Stromal cell of bone marrow (primary cell): ENCODE measurements around the gene MAD1L1.
"Not testable (repeated sequence)": the region's sequence is repeated elsewhere in the genome, so short reads cannot be mapped to it uniquely, and the experiment has no call there.

ENCODE experiments used
- DNase-seq: peaks from one replicate; pipeline ENCODE4 v3.0.0-alpha.2; 2012; ENCODE audit warnings: low read depth

Gene MAD1L1

GRCh38 chr7:1985936-1986335 is 246.8 kb downstream of the MAD1L1 start:
- no peak for DNase-seq

- no peak for DNase-seq
Measured at GRCh38 chr7:1985042-1985441, 247.7 kb downstream of the MAD1L1 start.

DNA sequence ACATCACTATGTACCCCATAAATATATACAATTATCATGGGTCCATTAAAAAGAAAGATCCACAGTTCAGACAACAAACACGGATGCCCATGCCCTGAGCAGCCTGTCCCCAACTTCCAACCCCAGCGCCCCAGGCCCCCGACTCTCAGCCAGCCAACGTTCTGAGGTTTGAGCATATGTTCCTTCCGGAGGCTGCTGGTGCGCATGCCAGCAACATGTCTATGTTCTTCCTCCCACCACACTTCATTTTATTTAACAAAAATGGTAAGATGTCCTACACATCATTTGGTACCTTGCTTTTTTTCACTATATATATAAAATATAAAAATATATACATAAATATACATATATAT is 250.9 kb downstream of the MAD1L1 start:
- no peak for DNase-seq

DNA sequence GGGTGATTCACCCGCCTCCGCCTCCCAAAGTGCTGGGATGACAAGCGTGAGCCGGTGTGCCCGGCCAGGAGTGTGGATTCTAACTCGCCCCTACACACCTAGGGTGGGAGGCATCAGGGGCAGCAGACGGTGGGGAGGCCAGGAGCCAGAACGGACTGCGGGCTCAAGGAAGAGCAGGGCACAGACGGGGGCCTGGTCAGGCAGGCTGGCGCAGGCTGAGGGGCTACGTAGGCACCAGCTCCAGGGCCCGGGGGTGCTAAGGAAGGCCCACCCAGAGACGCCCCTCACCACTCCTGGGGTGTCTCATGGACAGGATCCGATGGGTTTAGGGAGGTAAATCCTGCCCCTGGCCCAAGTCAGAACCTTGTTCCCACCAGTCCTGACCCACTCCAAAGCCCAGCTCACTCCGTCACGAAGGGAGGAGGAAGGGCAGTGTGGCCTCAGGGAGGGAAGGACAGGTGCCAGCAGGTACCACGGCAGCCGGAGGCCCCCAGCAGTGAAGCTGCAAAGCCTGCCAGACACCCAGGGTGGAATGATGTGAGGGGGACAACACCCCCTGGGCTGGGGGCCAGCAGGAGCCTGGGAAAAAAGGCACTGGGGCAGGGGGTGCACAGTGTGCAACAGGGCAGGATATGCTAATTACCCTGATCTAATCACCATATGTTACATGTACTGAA is 251.4 kb downstream of the MAD1L1 start:
- DNase-seq = no peak

DNA sequence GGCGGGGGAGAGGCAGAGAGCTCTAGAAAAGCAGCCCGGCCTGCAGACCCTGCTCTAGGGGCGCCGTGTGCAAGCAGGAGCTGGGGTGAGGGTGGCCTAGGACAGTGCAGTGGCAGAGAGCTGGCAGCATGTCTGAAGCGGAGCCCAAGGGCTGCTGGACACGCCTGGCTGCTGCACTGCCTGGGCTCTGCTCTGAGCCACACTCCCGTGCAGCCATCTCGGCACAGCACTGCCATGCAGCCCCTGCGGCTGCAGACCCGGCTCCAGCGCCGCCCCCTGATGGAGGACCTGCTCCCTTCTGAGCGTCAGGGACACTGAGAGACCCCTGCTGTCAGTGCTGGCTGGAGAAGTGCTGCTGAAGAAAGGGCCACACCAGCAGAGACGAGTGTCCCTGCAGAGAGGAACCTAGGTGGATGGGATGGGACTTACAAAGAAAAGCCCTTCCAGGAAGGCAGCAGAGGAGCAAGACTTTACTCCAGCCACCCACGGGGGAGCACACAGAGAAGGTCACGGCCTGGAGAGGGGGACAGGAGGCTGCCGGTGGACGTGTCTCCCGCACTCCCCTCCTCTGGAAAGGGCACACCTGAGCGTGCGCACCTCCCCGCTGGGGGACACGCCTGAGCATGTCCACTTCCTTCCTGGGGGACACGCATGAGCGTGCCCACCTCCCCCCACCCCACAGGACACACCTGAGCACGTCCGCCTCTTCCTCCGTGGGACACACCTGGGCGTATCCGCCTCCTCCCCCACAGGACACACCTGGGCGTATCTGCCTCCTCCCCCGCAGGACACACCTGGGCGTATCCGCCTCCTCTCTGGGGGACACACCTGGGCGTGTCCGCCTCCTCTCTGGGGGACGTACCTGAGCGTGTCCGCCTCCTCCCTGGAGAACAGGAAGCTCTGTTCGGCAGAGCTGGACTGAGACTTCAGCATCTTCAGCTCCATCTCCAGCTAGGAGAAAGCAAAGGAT is 252.9 kb downstream of the MAD1L1 start:
- no peak for DNase-seq

GRCh38 chr7:1978656-1979590 is 253.8 kb downstream of the MAD1L1 start:
- DNase-seq = no peak

- DNase-seq = no peak
Measured at GRCh38 chr7:1977876-1978441, 254.8 kb downstream of the MAD1L1 start.

GRCh38 chr7:1977059-1977875 is 255.5 kb downstream of the MAD1L1 start:
- no peak for DNase-seq

DNA sequence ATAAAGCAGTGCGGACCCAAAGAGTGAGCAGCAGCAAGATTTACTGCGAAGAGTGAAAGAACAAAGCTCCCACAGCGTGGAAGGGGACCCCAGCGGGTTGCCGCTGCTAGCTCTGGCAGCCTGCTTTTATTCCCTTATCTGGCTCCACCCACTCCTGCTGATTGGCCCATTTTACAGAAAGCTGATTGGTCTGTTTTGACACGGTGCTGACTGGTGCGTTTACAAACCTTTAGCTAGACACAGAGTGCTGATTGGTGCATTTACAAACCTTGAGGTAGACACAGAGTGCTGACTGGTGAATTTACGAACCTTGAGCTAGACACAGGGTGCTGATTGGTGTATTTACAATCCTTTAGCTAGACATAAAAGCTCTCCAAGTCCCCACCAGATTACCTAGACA is 256.2 kb downstream of the MAD1L1 start:
- DNase-seq = not testable (repeated sequence)

DNA sequence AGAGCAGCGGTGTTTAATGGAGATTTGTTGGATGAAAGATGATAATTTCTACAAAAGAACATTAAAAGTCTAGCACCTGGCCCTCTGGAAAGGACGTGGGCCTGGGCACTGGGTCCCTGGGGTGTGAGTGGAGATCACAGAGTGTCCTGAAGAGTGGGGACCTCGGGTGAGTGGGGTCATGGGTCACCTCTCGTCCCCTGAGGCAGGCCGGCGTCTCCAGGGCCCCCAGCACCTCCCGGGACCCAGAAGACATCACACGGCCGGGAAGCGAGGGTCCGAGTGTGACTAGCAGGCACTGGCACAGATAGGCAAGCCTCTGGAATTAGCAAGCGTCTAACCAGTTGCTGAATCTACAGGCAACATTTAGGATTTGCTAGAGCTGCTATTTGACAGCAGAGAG is 257.2 kb downstream of the MAD1L1 start:
- no peak for DNase-seq

DNA sequence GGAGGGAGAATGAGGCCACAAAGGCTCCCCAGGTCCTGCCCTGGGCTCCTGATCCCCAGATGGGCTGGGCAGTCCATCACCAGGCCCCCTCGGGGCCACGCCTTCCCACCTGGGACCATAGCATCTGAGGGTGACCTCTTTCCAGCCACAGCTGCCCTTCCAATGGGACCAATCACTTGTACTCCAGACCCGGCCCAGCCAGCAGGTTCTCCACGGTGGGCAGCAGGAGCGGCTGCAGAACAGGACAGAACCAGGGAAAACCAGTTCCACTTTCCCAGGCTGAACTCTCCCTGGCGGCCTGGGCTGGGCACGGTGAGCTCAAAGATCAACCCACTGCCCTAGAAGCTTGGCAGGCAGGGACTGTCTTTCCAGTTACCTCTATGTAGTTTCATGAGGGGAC is 257.6 kb downstream of the MAD1L1 start:
- no peak for DNase-seq

DNA sequence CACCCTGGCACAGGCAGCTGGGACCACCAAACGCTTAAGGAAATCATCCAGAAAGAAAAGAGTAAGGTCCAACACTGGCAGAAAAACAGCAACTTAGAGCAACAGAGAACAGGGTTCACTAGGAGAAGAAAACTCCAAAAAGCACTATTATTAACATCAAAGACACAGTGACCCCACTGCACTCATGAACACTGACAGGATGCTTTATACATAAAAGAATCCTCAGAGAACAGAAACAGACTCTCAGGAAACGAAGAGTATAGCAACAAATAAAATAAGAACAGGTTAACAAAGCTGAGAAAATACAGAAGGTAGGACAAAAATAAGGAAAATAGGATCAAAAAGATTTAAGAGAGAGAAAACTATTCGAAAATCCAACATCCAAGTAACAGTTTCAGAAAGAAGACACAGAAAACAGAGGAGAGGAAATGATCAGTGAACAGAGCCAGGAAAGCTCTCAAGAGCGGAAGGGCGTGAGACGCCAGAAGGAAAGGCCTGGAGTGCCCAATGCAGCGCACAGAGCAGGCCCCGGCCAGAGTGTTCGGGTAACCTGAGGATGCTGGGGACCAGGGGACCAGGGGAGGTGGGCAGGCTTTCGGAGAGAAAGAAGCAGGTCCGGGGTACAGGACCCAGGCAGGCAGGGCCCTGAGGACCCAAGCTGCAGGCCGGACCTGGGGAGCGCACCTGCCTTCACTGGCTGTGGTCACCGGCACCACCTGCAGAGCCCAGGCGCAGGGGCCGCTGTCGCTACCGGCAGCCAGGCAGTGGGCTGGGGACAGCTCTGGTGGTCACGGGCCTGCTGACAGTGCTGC is 258.2 kb downstream of the MAD1L1 start:
- DNase-seq = no peak

GRCh38 chr7:1973321-1974251 is 259.2 kb downstream of the MAD1L1 start:
- DNase-seq = no peak

GRCh38 chr7:1972744-1973143 is 260.0 kb downstream of the MAD1L1 start:
- no peak for DNase-seq

DNA sequence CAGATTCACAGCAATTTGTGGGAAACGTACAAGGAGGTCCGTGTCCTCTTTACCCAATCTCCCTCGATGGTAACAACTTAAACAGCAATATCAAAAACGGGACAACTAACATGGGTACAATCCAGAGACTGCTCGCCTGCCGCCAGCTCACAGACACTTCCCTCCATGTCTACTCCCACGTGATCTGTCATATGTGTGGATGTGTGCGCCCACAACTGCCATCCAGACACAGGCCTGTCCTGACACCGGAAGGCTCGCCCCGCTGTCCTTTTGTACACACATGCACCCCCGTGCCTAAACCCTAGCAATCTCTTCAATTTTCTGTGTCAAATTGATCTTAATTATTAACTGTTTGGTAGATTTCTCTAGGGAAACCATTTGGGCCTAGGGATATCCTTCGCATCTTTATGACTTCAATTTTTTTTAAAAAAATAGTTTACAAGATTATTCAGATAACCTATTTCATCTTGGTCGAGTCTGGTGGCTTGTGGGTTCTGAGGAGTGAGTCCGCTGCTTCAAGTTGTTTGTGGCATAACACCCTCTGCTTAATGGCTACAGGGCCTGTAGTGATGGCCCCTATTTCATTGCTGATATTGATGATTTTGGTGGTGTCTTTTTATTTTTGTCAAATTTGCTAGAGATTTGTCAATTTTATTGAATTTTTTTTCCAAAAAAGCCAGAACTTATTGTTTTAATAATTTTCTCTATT is 260.6 kb downstream of the MAD1L1 start:
- no peak for DNase-seq

DNA sequence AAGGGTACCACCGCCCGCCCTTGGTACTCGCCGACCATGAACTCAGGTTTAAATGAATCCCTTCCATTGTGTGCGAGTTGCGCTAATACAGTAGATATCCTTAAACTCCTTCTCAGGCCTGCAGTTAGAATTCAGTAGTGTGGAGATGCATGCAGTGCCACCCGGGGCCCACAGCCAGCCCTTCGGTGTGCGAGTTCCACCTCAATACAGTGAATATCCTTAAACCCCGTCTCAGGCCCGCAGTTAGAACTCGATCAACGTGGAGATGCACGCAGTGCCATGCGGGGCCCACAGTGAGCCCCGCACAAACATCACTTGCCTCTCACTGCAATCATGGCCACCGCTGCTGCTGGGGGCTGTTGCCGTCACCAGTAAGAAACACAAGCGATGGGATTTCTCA is 261.9 kb downstream of the MAD1L1 start:
- DNase-seq = no peak

DNA sequence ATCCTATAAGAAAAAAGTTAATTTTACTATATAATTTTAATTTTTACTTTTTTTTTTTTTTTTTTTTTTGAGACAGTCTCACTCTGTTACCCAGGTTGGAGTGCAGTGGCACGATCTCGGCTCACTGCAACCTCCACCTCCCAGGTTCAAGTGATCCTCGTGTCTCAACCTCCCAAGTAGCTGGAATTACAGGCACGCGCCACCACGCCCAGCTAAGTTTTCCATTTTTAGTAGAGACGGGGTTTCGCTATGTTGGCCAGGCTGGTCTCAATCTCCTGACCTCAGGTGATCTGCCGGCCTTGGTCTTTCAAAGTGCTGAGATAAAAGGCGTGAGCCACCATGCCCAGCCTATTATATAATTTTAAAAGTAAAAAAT is 262.5 kb downstream of the MAD1L1 start:
- DNase-seq = not testable (repeated sequence)

- DNase-seq = no peak
Measured at GRCh38 chr7:1969459-1970284, 263.1 kb downstream of the MAD1L1 start.
